IMR-90 (cell line): ENCODE results near the gene OR52E6.

Source experiments
- CHD1 ChIP-seq: IDR thresholded peaks from 2 replicates; pipeline ENCODE4 v1.6.1; 2012; ENCODE audit warnings: low read depth, low read length, improper control_type of control experiment
- FOS ChIP-seq: fragments of 150-350 bp; IDR thresholded peaks from 2 replicates; pipeline ENCODE4 v1.6.1; 2016; ENCODE audit warnings: low read depth, low read length
- MAFK ChIP-seq: IDR thresholded peaks from 2 replicates; pipeline ENCODE4 v1.6.1; 2012; ENCODE audit warnings: low read depth, low read length, improper control_type of control experiment
- MAZ ChIP-seq: IDR thresholded peaks from 2 replicates; pipeline ENCODE4 v1.6.1; 2012; ENCODE audit warnings: low read depth, mild to moderate bottlenecking, low read length, improper control_type of control experiment, moderate library complexity, borderline replicate concordance
- MXI1 ChIP-seq: IDR thresholded peaks from 2 replicates; pipeline ENCODE4 v1.6.1; 2012; ENCODE audit warnings: low read depth, mild to moderate bottlenecking, low read length, moderate library complexity, borderline replicate concordance
- NFE2L2 ChIP-seq: fragments of 150-350 bp; IDR thresholded peaks from 2 replicates; pipeline ENCODE4 v1.6.1; 2016; ENCODE audit warnings: low read depth, mild to moderate bottlenecking, low read length
- POLR2A ChIP-seq: IDR thresholded peaks from 2 replicates; pipeline ENCODE4 v1.6.1; 2012; ENCODE audit warnings: mild to moderate bottlenecking, low read depth, low read length
- RAD21 ChIP-seq: IDR thresholded peaks from 2 replicates; pipeline ENCODE4 v1.6.1; 2012; ENCODE audit warnings: low read length, improper control_type of control experiment
- RCOR1 ChIP-seq: IDR thresholded peaks from 2 replicates; pipeline ENCODE4 v1.6.1; 2012; ENCODE audit warnings: mild to moderate bottlenecking, low read length, improper control_type of control experiment; ENCODE audit not compliant: insufficient replicate concordance
- RFX5 ChIP-seq: IDR thresholded peaks from 2 replicates; pipeline ENCODE4 v1.8.0; 2012; ENCODE audit warnings: low read depth, mild to moderate bottlenecking, low read length, moderate library complexity
- SMC3 ChIP-seq: fragments of 150-350 bp; IDR thresholded peaks from 2 replicates; pipeline ENCODE4 v1.6.1; 2016; ENCODE audit warnings: low read depth, mild to moderate bottlenecking, antibody characterized with exemption, low read length, moderate library complexity
- TF ChIP-seq, protein P1 (sequence below): fragments of 150-350 bp; IDR thresholded peaks from 2 replicates; pipeline ENCODE4 v1.6.1; 2016; ENCODE audit warnings: low read depth, mild to moderate bottlenecking, low read length, moderate library complexity, borderline replicate concordance
- TF ChIP-seq, protein P2 (sequence below): conservative IDR thresholded peaks from 2 replicates; pipeline ENCODE4 v1.5.1; 2012; ENCODE audit warnings: mild to moderate bottlenecking, low read depth, low read length, improper control_type of control experiment
- TF ChIP-seq, protein P3 (sequence below): fragments of 150-350 bp; IDR thresholded peaks from 2 replicates; pipeline ENCODE4 v1.6.1; 2017; ENCODE audit warnings: mild to moderate bottlenecking, antibody characterized with exemption, low read length, low read depth

DNA sequence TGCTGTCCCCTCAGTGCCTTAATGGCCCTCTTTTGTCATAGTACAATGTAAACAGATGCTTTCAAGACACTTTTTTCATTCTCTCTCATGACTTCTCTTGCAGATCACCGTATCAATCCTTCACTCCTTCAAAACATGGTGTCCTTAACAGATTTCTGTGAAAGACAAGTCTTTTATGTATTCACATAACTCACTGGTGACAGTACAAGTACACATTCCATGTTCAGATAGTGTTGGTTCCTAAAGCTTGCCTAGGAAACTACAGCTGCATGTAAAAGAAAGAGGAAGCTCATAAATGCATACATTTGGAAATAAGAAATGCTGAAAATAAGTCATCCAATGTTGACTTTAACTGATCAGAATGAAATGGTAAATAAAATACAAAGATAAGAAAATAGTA is 5.0 kb upstream of the OR52E6 start:
- TF ChIP-seq, protein P1, sequence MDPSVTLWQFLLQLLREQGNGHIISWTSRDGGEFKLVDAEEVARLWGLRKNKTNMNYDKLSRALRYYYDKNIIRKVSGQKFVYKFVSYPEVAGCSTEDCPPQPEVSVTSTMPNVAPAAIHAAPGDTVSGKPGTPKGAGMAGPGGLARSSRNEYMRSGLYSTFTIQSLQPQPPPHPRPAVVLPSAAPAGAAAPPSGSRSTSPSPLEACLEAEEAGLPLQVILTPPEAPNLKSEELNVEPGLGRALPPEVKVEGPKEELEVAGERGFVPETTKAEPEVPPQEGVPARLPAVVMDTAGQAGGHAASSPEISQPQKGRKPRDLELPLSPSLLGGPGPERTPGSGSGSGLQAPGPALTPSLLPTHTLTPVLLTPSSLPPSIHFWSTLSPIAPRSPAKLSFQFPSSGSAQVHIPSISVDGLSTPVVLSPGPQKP, result no peak
- TF ChIP-seq POLR2A (no peak), FOS (no peak), CHD1 (no peak), MXI1 (no peak), RAD21 (no peak), RFX5 (no peak), RCOR1 (no peak), MAZ (no peak), MAFK (no peak), SMC3 (no peak), NFE2L2 (no peak)
- TF ChIP-seq, protein P2, sequence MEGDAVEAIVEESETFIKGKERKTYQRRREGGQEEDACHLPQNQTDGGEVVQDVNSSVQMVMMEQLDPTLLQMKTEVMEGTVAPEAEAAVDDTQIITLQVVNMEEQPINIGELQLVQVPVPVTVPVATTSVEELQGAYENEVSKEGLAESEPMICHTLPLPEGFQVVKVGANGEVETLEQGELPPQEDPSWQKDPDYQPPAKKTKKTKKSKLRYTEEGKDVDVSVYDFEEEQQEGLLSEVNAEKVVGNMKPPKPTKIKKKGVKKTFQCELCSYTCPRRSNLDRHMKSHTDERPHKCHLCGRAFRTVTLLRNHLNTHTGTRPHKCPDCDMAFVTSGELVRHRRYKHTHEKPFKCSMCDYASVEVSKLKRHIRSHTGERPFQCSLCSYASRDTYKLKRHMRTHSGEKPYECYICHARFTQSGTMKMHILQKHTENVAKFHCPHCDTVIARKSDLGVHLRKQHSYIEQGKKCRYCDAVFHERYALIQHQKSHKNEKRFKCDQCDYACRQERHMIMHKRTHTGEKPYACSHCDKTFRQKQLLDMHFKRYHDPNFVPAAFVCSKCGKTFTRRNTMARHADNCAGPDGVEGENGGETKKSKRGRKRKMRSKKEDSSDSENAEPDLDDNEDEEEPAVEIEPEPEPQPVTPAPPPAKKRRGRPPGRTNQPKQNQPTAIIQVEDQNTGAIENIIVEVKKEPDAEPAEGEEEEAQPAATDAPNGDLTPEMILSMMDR, result no peak
- TF ChIP-seq, protein P3, sequence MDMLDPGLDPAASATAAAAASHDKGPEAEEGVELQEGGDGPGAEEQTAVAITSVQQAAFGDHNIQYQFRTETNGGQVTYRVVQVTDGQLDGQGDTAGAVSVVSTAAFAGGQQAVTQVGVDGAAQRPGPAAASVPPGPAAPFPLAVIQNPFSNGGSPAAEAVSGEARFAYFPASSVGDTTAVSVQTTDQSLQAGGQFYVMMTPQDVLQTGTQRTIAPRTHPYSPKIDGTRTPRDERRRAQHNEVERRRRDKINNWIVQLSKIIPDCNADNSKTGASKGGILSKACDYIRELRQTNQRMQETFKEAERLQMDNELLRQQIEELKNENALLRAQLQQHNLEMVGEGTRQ, result no peak
